ENCODE results near the gene EFL1. TPM values are rescaled to one million over a fixed set of nuclear protein-coding genes. Genes with fewer than 3 reads are reported as not detected.

The EFL1 gene
- total RNA-seq, 1 donor from 2014 or later = 30.1 TPM

DNA sequence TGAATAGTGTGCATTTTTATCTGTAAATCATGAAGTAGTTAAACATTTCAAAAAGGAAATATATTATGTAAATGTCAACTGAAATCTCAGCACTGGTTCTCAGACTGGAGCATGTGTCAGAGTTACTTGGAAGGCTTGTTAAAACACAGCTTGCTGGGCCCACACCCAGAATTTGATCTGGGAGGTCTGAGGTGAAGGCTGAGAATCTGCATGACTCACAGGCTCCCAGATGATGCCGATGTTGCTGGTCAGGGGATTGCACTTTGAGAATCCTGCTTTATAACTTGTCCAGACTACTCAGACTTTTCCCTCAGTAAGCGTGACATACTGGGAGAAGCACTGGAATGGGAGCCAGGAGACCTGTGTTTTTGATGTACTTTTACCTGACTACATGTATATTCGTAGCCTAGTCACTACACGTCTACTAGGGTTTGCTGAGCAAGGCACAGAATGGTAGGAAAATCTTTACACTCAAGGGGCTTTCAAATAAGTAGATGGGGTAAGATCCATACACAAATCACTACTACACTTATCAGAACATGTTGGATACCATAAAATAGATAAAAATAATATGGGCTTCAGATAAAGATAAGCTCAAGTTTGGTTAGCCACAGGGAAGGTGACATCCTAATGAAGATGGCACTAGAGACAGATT, 139.7 kb downstream of the EFL1 start:
- peak; percentile 31 for DNase-seq

DNA sequence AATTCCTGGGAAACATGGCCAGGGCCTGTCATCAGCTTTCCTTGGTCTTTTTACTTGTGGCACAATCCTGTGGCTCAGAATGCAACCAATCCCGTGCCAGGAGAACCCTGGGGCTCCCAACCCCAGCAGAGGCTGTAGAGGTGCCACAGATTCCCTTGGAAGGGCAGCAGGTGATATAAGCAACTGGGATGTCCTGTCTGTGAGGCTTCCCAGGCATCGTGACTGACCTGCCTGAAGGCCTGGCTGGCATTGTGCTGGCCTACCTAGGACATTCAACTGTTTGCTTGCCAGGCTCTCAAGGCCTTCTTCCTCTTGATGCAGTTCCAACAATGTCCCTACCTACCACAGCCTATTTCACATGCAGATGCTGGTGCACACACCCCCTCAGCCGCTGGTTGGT, 144.5 kb downstream of the EFL1 start:
- DNase-seq = no peak

DNA sequence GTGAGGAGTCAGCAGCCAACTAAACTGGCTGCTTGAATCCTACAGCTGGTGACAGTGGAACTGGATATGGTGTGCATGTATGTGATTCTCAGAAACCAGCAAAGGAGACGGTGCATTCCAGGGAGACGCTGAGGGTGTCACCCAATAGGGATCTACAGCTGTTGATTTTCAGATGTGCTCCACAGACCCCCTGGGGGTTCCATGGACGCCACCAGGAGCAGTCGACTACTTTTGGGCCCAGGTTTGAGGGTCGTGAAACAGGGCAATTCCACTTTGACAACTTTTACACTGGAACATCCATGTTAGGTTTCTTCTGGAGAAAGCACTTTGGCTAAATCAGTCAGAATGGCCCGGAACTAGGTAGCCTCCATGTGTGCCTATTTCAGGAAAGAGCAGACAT, 145.2 kb downstream of the EFL1 start:
- DNase-seq = no peak

DNA sequence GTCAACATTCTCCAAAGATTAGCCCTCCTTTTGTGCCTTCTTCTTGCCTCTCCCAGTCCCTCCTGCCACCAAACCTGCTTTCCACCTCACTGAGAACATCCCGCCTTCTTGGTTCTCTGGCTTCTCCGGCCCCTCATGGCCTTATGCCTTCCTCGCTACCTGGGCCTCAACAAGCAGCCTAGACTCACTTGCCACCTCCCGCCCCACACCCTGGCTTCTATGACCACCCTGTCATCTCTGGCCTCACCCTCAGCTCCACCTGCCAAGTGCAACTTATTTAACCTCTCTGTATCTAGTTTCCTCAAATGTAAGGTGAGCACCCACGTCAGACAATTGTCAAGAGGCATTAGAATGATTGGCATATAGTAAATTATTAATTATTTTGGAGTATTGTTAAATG, 147.9 kb downstream of the EFL1 start:
- DNase-seq = no peak

DNA sequence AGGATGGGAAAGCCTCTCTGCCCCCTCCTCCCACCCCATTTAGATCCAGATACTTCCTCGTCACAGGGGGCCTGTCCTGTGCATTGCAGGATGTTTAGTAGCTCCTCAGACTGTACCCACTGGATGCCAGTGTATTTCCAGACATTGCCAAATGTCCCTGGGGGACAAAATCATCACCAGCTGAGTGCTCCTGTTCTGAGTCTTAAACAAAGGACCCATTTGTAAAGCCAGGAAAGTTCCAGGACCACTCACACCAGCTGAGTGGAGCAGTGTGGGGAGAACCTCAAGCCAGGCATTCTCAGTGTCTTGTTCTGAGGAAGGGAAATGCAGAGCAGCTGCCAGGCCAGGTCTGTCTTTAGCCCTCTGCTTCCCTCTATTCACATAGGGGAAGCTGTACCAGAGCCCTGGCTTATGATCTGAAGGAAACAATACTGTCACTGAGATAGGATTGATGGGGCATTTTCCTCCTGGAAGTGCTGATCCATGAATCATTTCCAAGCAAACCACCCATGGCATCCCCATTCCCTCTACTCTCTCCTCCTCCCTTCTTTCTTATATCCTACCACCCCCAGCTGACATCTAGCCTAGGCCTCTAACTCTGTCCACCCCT, 149.3 kb downstream of the EFL1 start:
- no peak for DNase-seq

DNA sequence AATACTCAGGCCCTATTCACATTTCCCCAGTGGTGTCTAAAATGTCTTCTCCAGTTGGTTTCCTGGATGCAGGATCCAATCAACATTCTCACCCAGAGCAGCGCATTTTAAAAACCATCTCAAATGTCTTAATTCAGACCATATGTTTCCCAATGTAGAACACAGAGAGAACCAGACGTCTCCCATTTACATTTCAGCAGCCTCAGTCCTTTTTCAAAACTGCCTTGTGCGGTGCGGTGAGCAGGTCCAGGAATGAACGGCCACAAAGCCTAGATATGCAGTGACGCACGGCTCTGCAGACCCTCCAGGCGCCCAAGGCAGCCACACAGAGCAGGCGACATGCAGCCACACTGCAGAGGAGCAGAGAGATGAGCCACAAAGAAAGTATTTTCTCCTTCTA, 150.6 kb downstream of the EFL1 start:
- peak; percentile 11 for DNase-seq

DNA sequence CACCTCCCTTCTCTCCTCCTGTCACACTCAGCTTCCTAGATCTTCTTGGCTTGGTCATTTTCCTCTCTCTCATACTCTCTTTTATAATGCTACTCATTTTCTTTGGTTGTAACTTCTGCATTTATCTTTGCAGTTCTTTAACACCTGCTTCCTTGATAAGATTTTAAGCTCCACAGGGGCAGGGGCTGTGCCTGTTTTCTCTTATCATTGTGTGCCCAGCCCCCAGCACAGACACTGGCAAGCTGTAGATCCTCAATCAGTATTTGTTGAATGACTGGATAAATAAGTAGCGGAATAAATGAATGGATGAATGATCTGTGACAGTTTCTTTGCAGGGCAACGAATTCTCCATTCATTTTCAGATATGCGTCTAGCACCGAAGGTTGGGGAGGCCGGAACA, 152.4 kb downstream of the EFL1 start:
- DNase-seq = no peak

DNA sequence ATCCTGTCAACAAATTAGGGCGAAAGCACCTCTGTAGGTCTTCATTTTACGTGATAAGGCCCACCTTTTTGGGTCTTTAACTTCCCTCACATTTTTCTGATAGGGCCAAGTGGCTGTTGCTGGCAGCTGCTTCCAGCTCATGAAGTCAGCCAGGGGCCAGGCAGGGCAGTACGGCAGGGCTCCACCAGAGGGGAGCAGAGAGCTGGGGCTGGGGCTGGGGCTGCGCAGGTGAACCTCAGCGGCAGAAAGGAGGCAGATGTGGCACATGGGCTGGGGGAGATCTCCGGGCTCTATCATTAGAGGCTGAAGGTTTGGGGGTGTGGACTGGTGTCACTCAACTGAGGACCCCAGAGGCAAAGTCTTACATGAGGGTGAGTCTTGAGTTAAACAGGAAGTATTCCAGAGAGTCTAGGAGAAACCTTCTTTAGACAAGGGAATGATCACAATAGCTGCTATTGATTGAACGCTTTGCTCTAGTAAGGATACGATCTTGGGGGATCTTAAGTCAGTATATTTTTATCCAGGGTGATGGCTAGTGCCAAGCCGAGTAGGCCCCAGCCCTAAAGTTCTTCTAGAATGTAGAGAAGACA, 153.9 kb downstream of the EFL1 start:
- no peak for DNase-seq

DNA sequence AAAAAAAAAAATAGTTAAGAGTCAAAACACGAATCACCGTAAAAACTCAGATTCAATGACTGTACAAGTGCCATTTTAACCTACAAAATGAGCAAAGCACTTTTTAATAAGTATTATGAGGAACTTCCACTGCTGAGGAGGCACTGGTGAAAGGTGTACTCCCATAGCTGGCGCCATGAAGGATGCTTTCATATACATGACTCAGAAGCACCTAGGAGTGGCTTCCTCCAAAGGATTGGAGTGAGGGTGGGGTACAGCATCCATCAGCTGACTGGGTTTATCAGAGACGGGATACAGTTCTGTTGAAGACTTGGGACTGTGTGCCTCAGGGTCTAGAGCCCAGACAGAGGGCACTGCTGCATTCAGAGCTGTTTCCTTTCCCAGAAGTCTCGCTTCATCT, 155.9 kb downstream of the EFL1 start:
- no peak for DNase-seq

DNA sequence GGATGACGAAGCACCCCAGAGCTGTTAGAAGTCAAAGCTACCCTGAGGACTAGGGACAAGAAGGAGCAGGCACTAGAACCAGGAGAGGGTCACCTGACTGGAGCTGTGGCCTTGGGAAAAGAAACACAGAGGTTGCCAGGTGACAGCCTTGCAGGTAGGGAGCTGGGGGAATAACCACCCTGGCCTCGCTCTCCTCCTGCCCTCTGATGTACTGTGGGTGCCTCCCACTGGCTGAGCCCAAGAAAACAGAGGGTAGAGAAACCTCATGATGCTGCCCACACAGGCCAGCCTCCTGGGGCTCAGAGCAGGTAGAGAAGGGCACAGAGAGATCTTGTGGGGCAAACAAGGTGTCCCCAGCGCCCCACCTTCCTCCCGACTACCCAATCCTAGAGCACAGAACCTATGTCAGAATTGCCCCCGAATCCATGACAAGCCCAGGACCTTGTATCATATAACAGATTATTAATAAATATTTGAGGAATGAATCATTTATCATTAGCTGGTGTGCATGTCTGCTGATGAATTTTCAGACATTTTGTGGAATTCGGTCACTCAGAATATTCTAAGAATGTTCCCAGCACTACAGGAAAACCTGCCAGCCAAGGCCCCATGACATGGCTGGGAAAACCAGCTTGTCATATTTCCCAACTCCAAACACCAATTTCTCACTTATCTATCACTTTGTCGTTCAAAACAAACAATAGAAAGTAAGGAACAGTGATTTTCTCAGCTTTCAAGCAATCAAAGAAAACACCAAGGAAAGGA, 156.9 kb downstream of the EFL1 start:
- DNase-seq = peak; percentile 28

DNA sequence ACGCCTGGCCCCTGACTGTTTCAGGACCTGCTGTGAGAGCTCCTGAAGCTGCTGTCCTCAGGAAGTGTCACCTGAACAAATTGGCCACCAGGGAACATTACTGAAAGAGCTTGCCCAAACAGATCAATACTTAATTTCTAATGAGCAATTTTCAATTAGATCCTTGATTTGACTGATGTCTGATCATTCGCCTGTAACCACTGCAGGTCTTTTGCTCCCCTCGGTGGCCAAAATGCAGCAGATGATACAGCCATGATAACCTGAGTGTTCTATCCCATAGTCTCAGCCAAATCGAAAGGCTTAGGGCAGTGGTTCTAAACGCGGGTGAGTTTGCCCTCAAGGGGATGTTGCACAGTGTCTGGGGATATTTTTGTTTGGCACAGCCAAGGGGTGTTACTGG, 159.1 kb downstream of the EFL1 start:
- DNase-seq = no peak

DNA sequence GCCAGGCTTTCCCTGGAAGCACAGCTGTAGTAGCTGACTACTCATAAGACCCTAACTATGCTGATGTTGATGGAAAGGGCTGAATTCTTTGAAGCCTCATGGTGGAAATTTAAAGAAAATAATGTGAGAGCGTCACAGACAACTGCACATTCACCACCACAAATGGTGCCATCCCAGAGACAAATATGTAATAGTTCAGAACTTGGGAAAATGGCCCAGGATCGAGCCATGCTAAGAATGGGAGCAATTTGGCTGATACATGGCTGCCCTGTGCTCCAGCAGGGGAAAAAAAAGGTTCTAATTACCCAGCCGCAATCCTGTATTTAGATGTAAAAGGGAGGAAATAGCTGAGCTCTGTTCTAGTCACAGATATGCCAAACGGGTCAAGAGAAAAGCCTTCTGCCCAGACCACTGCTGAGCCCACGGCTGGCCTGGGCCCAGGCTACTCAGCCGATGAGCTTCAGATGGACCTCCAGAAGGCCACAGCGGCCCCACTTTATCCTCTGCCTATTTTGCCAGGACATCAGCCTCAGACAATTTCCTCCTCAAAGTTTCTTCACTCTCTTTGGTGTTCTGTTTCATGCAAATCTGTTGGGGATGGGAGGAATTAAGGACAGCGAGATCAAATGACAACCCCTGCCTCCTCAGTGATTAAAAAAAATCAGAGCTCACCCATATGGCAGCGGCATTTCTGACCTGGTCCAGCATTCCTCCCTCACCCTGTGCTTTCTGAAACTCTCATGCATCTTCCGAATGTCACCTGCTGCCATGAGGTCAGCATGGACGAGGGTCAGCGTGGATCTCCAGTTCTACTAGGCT, 162.2 kb downstream of the EFL1 start:
- peak; percentile 19 for DNase-seq

DNA sequence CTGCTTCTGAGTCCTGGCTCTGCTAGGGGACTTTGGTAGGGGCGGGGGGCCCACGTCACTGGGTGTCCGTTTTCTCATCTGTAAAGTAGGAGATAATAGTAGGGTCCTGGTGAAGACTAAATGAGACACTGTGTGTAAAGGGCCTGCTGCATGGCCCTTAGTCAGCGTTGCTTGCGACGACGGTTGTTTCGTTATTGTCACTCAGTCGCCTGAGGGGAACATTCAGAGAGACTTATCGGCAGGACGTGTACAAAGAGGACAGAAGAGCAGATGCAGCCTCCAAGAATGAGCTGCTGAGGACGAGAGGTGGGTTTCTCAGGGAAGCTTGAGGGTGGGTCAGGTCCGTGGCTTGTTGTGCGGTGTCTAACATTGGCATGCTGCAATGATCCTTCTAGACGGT, 163.9 kb downstream of the EFL1 start:
- DNase-seq = no peak

DNA sequence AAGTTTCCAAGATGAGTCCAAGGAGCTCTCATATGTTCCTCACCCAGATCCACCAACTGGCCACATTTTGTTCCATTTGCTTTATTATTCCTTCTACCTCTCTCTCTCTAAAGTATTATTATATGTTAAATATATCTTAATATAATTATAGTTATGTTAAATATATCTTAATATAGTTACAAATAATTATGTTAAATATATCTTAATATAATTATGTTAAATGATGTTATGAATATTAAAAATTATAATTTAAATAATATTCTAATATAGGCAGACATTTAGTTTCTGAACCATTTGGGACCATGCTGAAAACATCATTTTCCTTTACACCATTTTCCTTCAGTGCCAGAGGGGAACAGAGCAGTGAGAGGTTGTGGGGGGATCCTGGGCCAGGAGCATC, 166.7 kb downstream of the EFL1 start:
- DNase-seq = no peak

DNA sequence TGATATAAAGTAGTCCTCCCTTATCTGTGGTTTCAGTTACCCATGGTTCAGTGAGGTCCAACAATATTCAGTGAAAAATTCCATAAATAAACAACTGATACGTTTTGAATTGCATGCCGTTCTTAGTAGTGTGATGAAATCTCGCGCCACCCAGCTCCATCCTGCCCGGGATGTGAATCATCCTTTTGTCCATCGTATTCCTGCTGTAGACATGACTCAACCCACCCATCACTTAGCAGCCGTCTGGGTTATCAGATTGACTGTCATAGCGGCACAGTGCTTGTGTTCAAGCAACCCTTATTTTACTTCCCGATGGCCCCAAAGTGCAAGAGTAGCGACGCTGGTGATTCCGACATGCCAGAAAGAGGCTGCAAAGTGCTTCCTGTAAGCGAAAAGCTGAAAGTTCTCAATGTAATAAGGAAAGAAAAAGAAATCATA, 168.7 kb downstream of the EFL1 start:
- no peak for DNase-seq

DNA sequence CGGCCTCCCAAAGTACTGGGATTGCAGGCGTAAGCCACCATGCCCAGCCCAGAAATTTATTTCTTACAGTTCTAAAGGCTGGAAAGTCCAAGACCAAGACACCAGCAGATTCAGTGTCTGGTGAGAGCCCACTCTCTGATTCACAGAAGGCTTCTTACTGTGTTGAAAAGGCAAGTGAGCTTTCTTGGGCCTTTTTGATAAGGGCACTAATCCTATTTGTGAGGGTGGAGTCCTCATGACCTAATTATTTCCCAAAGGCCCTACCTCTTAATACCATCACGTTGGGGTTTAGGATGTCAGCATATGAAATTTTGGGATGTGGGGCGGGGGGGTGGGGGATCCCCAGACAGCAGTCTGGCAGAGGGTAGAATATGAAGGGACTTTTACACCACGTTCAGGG, 169.2 kb downstream of the EFL1 start:
- DNase-seq = no peak

DNA sequence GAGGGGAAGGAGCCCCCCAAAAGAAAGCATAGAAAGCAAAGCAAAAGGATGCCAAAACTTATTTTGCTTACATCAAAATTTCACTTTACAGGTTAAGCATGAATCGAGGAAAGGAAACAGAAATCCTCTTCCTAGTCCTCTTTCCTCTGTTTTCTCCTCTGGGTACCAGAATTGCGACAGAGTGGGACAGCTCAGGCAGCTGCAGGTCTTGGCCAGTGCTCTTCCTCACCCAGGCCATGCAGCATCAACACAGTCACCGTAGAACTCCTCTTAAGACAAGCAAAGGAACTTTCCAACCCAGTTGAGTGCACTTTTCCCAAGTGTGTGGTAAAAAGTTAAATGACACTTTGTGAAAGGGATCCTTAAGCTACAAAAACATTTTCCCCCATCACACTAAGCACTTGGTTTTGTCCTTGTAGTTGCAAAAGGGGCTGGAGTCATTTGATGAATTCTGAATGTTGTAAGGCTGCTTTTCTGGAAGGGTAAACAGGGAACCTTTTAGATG, 170.8 kb downstream of the EFL1 start:
- DNase-seq = no peak

DNA sequence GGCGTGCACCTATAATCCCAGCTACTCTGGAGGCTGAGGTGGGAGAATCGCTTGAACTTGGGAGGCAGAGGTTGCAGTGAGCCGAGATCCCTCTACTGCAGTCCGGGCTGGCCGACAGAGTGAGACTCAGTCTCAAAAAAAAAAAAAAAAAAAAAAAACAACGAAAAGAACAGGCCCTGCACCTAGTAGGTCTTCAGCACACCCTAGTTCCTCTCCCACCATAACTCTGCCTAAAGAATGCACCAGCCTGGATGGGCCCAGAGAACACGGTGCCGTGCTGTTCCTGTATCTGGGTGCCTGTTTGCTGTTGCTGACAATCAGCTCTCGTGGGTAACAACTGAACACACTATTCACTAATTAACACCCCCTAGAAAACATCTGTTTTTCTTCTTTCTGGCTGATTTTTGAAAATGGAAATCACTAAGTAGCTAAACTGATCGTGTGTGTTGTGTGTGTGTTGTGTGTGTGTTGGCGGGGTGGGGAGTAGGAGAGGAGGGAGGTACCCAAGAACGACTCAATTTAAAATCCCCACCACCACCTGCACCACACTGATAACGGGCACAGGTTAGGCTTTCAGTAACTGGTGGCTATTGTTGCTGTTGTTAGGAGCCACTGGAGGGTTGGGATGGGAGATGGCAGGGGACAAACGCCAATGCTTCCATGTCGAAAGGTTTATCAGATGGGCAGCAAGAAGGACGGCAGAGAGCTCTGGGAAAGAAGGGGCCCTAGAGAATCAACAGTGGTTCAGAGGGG, 176.1 kb downstream of the EFL1 start:
- DNase-seq = no peak

DNA sequence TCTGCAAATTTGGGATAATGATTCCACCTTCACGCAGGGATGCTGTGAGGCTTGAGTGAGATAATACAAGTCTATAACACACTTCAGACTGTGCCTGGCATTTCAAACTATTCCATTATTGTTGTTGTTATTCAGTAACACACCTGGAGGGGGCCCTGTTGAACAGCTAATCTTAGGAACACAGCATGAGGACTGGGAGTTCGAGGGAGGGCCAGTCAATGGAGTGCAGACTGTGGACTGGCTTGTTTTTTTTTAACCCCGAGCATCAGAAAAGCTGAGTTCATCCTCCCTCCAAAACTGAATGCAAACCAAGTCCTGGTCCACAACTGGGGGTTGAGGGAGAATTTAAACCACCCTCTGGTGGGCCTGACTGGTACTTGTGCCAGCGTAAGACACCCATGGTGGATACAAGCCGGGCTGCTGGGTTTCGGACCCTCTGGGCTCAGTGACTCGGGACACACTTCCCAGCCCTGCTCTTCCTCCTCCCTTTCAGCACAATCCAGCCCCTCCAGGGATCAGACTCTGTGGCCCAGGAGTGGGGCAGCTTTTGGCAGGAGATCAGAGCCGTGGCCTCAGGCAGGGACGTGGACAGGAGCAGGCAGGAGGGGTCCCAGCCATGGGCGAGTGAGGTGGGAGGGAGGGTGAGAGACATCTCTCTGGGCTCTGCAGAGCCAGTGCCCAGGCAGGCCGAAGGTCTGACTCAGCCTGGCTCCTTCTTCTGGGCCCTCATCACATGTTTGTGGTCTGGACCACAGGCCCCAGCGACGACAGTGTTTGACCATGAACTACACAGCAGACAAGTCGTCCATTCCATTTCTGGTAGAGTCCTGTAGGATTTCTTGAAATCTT, 180.4 kb downstream of the EFL1 start:
- no peak for DNase-seq

DNA sequence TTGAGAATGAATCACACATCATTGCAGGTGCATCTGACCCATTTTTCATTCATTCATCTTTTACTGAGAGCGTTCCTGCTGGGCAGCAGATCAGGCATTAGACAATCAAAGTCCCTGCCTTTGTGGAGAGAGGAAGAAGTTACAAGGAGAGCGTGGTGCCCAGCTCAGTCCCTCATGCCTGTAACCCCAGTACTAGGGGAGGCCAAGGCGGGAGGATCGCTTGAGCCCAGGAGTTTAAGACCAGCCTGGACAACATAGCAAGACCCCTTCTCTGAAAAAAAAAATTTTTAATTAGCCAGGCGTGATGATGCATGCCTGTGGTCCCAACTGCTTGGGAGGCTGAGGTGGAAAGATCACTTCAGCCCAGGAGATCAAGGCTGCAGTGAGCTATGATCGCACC, 181.8 kb downstream of the EFL1 start:
- no peak for DNase-seq

Measured in tongue (tissue), 2 donors.